GM20000 (cell line): ENCODE results near the gene MYL5.

Source experiments
- DNase-seq: peaks from one replicate; pipeline ENCODE4 v3.0.0; 2012; ENCODE audit warnings: low spot score
- TF ChIP-seq, protein P1 (sequence below): IDR thresholded peaks from 2 replicates; pipeline ENCODE4 v1.5.1; 2012; ENCODE audit warnings: mild to moderate bottlenecking, control low read depth; ENCODE audit errors: extremely low read depth, missing control alignments

MYL5 gene

DNA sequence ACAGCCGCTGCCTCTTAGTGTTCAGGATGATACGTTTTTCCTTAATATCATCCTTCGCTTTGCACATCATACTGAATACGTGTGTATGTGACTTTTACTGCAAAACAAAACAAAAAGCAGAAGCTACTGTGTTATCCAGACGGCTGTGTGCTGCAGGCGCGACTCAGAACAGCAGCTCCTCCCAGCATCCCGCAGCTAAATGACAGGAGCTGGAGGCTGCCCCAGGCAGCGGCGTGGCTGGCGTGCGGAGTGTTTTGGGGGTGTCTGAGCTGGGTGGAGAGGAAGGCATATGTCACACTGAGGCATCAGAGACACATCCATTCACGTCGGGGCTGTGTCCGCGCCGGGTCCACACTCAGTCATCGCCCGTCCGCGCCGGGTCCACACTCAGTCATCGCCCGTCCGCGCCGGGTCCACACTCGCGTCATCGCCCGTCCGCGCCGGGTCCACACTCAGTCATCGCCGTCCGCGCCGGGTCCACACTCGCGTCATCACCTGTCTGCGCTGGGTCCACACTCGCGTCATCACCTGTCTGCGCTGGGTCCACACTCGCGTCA is 47.9 kb downstream of the MYL5 start:
- TF ChIP-seq, protein P1, sequence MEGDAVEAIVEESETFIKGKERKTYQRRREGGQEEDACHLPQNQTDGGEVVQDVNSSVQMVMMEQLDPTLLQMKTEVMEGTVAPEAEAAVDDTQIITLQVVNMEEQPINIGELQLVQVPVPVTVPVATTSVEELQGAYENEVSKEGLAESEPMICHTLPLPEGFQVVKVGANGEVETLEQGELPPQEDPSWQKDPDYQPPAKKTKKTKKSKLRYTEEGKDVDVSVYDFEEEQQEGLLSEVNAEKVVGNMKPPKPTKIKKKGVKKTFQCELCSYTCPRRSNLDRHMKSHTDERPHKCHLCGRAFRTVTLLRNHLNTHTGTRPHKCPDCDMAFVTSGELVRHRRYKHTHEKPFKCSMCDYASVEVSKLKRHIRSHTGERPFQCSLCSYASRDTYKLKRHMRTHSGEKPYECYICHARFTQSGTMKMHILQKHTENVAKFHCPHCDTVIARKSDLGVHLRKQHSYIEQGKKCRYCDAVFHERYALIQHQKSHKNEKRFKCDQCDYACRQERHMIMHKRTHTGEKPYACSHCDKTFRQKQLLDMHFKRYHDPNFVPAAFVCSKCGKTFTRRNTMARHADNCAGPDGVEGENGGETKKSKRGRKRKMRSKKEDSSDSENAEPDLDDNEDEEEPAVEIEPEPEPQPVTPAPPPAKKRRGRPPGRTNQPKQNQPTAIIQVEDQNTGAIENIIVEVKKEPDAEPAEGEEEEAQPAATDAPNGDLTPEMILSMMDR, result no peak
- DNase-seq, result no peak

DNA sequence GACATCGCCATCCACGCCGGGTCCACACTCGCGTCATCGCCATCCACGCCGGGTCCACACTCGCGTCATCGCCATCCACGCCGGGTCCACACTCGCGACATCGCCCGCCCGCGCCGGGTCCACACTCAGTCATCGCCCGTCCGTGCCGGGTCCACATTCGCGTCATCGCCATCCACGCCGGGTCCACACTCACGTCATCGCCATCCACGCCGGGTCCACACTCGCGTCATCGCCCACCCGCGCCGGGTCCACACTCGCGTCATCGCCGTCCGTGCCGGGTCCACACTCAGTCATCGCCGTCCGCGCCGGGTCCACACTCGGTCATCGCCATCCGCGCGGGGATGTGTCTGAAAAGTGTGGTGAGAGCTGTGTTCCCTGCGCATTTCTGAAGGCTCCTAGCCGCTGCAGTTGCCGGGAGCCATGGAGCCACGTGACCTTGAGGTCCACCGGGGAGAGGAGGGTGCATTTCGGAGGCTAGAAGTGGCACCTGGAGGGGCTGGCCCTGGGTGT is 48.6 kb downstream of the MYL5 start:
- no peak for DNase-seq
- TF ChIP-seq, protein P1, result no peak

DNA sequence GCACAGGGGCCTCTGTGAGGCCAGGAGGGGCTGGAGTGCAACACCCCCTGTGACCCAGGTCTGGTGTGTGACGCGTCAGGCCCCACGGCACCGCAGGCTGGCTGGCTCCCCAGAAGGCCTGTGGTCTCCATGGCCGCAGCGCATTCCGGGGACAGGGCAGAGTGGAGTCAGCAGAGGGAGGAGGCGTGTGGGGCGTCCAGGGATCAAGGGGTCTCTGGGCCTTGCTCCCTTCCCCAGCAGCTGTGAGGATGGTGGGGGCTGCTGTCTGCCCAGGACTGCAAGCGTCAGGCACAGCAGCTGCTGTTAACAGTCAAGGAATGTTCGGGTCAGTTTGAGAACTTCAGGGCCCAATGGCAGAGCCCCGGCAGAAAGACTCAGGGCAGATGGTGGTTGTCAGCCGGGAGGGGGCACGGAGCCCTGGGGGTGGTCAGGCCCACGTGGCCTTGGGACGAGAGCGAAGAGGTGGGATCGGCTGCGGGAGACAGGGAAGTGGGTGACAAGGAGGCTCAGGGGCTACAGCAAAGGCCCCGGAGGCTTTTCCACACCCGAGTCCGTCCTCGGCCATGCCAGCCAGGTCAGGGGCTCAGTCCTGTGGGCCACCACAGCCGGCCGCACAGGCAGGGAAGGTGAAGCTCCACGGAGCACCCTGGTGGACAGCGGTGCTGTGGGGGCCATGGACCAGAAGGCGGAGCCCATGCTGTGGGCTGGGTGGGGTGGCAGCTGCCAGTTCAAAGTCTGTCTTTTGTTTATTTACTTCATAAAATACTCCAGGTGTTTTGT is 49.6 kb downstream of the MYL5 start:
- TF ChIP-seq, protein P1, result no peak
- DNase-seq, result no peak

DNA sequence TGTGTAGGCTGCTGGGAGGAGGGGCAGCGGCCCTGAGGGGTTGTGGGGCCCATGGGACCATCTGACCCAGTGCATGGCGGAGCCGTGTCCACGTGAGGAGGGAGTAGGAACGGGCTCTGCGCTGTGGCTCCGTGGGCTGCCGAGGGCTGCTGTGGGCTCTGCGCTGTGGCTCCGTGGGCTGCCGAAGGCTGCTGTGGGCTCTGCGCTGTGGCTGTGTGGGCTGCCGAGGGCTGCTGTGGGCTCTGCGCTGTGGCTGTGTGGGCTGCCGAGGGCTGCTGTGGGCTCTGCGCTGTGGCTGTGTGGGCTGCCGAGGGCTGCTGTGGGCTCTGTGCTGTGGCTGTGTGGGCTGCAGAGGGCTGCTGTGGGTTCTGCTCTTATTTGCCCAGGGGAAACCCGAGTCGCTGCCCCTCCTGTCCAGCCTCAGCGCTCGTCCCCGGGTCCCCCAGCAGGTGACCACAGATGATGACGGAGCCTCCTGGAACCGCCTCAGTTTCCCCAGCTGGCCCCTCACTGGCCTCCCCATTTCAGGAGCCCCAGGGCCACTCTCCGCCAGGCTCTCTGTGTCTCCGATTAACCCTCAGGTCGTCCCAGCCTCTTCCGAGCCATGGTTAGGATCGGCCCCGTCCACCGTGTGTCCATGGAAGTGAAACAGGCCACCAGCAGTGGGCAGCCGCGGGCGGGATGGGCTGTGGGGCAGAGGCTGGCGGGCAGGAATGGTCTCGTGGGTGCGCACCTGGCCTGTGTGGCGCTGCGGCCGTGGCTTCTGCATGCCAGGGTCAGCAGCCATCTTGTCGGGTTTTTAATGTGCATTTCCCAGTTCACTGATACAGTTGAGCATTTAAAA is 51.3 kb downstream of the MYL5 start:
- TF ChIP-seq, protein P1, result no peak
- DNase-seq, result no peak

DNA sequence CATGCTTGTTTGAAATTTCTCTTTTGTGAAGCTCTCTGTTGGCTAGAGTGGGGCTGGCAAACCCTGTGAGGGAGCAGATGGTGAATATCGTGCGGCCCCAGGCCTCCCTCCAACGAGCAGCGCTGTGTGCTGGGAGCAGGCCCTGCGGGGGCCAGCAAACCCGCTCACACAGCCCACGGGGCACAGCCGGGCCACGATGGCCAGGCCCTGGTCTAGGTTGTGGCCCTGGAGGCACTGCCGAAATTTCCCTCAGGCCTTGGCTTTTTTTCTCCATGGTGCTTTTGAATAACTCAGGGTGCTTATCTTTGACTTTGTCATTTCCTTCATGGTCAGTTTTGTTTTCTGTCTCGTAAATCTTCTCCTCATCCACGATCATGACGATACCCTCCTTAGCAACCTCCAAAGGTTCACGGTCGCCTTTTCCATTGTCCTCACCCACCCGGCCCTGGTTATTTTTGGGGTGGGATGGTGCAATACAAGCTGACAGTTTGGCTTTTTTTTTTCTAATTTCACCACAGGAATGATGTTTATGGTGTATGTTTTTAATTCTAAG is 52.0 kb downstream of the MYL5 start:
- DNase-seq, result no peak
- TF ChIP-seq, protein P1, result no peak

DNA sequence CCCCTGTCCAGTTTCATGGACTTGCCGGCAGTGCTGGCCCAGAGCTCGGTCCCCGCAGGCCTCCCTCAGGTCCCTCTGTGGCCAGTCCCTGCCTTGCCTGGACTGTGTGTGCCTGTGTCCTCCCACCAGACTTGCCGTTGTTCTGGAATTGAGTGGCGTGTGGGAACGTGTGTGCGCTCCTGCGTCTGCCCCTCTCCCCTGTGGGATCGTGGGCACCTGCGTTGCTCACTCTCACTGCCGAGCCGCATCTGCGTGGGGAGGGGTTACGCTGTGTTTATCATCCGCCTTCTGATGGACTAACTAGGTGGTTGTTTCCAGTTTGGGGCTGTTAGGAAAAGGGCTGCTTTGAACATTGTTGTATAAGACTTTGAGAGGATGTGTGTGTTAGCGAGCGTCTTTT is 52.5 kb downstream of the MYL5 start:
- TF ChIP-seq, protein P1, result no peak

More for the DNA sequence above, 52.5 kb downstream of the MYL5 start:
- DNase-seq, result no peak
